GDM1 (cell line): ENCODE data around the gene OSMR.
"Not testable (repeated sequence)": the region's sequence is repeated elsewhere in the genome, so short reads cannot be mapped to it uniquely, and the experiment has no call there.

Experiments used
- DNase-seq: peaks from one replicate; lab custom pipeline; 2025; lab: John Stamatoyannopoulos, UW

The OSMR gene

GRCh38 chr5:38831117-38831516, 14.7 kb upstream of the OSMR start:
- DNase-seq = no peak

DNA sequence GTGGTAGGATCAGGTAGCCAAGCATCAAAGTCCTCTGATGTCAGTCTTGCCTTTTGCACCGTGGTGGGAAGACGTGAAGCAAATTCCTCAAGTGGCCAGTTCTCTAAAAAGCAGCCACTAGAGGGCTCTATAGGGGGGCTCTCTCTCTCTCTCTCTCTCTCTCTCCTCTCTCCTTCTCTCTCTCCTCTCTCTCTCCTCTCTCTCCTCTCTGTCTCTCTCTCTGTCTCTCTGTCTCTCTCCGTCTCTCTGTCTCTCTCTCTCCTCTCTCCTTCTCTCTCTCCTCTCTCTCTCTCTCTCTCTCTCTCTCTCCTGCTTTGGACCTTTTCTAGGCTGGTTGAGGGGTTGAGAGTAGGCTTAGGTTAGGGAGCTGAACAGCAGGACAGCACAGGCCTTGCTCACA, 13.9 kb upstream of the OSMR start:
- DNase-seq = no peak

DNA sequence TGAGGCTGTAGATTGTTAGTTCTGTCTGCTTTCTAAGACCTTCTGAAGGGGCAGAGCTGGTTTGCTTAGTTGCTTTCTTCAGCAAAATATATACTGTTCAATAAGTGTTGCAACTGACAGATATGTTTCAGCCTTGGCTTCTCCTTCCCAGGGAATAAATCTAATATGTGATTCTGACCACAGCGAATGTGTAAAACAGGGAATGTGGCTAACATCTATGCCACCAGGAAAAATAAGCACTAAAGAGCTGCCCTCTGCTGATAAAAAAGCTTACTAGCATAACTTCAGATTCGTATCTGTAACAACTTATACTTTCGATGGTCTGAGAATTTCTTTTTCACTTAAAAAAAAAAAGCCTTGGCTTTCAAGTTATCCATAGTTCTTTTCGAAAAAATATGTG, 13.0 kb upstream of the OSMR start:
- DNase-seq = no peak

- DNase-seq = no peak
Observed at GRCh38 chr5:38835887-38836286, 9.9 kb upstream of the OSMR start.

DNA sequence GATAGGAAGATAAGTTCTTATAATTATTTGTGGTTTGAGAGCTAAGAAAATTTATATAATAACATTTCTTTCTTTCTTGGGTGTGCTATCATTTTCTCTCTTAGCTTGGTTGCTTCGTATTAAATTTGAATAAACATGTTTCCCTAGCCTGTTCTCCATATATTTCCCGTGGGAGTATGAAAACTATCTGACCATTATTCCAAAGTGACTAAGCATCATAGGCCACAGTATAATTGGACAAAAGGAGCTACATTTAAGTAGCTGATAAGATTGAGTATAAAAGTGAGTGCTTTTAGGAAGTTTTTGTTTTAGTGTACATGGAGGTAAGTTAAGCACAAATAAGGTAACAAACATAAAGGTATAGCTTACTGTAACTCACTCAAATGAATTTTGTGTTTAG, 8.4 kb upstream of the OSMR start:
- DNase-seq = no peak

GRCh38 chr5:38837932-38838331, 7.9 kb upstream of the OSMR start:
- DNase-seq = no peak

- DNase-seq = no peak
Observed at GRCh38 chr5:38843665-38844064, 2.1 kb upstream of the OSMR start.

DNA sequence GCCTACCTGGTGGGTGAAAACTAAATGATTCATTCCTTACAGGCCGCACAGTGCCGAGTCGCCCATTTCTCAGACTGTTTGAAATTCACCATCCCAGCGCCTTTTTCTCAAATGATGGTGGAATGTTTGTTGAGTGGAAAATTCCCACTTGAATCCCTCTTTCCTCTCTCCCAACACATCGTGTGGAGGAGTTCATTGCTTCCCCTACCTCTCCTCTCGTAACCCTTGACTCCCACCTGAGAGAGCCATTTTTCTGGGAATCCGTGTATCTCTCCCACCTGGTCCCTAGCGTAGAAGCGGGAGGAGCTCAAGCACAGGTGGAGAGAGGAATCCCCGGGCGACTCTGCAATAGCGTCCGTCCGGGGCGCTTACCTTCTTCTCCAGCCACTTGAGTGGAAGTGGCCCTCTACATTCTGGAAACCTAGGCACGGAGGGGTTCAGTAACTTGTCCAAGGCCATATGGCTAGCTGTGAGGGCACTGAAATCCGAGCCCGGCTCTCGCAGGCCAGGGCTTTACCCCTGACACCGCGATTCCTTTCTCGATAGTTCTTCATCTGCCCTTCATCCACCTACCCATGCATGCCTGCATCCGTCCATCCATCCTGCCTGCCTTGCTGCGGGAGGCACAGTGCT, 683 bp downstream of the OSMR start:
- no peak for DNase-seq

GRCh38 chr5:38847559-38848347, 1.9 kb downstream of the OSMR start:
- DNase-seq = no peak

- DNase-seq = no peak
Observed at GRCh38 chr5:38848637-38849036, 2.8 kb downstream of the OSMR start.

DNA sequence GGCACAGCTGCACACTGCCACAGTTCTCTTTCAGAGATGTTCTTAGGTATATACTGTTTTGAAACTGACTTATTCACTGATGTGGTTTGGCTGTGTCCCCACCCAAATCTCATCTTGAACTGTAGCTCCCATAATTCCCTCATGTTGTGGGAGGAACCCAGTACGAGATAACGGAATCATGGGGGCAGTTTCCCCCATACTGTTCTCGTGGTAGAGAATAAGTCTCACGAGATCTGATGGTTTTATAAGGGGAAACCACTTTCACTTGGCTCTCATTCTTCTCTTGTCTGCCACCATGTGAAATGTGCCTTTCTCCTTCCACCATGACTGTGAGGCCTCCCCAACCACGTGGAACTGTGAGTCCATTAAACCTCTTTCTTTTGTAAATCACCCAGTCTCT, 5.8 kb downstream of the OSMR start:
- not testable (repeated sequence) for DNase-seq

DNA sequence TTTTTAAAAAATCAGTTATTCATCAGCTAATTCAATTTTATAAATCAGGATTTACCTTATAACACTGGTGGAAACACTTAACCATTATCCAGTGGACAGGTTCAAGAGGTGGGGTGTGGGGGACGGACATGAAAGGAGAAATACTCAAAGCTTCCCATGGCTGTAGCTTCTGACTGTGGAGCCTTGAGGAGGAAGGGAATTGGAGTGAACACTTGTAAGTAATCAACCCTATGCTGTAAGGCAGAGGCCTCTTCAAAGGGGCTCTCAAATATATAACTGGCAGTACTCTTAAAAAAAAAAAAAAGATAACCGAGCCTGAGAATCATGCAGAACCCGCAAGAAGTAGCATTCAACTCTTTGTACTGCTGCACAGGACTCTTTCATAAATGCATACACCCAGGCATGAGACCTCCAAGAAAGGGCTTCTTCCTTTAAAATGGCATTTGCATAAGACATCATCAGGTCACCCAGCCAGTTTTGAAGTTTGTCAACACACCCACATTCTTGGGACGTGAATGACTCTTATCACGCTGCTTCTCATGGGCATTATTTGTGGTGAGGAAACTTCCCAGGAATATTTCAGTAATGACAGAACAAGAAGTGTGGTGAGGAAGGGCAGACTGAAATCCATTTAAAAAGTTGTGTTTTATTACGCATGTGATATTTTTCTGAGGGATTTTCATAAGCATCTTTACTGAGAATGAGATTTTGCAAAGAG, 8.1 kb downstream of the OSMR start:
- DNase-seq = no peak

- DNase-seq = no peak
Observed at GRCh38 chr5:38854907-38855306, 9.1 kb downstream of the OSMR start.

GRCh38 chr5:38856660-38857059, 10.8 kb downstream of the OSMR start:
- DNase-seq = no peak

- no peak for DNase-seq
Observed at GRCh38 chr5:38858839-38859238, 13.0 kb downstream of the OSMR start.

DNA sequence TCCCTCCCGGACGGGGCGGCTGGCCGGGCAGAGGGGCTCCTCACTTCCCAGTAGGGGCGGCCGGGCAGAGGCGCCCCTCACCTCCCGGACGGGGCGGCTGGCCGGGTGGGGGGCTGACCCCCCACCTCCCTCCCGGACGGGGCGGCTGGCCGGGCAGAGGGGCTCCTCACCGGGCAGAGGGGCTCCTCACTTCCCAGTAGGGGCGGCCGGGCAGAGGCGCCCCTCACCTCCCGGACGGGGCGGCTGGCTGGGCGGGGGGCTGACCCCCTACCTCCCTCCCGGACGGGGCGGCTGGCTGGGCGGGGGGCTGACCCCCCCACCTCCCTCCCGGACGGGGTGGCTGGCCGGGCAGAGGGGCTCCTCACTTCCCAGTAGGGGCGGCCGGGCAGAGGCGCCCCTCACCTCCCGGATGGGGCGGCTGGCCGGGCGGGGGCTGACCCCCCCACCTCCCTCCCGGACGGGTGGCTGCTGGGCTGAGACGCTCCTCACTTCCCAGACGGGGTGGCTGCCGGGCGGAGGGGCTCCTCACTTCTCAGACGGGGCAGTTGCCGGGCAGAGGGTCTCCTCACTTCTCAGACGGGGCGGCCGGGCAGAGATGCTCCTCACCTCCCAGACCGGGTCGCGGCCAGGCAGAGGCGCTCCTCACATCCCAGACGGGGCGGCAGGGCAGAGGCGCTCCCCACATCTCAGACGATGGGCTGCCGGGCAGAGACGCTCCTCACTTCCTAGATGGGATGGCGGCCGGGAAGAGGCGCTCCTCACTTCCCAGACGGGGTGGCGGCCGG, 16.4 kb downstream of the OSMR start:
- not testable (repeated sequence) for DNase-seq

- no peak for DNase-seq
Observed at GRCh38 chr5:38866362-38867031, 20.7 kb downstream of the OSMR start.

DNA sequence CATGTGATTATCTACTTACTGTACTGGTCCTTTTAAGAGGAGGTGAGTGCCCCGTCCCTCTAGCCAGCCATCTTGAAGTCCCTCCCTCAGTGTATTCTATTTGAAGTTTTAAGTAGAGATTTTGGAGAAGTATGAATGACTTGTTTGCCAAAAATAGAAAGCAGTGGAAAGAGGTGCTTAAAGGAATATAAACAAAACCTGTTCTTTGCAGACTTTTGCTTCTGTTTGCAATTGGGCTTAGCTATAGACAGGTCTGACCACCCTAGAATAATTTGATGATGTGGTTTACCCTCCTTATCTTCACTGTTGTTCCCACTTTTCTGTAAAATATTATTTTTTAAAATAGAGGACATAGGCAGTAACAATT, 21.2 kb downstream of the OSMR start:
- DNase-seq = no peak

DNA sequence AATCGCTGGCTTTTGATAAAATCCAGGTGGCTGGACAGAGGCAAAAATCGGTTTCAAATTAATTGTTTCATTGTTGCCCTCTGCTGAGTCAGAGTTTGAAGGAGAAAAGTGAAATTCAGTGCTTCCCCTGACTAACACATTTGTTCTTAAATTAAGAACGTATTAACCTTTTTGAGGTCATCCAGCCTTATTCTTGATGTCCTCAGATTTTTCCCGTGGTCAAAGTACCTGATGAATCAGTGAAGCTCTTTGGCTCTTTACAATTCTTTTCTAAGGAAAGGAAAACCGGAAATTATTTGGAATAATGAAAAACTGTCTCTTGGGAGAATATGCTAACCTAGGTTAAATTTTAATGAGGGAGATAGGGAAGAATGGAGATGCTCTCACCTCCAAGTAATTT, 21.6 kb downstream of the OSMR start:
- no peak for DNase-seq

DNA sequence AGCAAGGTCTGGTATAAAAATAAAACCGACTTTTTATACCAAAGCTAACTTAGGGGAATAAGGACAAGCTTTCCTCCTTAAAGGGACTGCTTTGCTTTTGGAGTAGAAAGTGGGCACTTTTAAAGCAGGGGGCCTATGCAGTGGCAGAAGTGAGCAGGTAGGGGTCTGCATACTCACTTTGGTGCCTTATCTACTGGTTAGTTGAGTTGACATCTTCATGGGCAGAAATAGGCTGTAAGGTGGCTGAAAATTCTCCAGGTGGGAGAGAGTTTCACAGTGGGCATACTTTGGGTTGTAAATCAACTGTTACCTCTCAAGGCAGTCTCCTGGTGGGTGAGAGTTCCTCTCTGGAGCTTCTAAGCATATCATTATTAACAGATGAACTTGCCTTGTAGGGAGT, 24.8 kb downstream of the OSMR start:
- no peak for DNase-seq

DNA sequence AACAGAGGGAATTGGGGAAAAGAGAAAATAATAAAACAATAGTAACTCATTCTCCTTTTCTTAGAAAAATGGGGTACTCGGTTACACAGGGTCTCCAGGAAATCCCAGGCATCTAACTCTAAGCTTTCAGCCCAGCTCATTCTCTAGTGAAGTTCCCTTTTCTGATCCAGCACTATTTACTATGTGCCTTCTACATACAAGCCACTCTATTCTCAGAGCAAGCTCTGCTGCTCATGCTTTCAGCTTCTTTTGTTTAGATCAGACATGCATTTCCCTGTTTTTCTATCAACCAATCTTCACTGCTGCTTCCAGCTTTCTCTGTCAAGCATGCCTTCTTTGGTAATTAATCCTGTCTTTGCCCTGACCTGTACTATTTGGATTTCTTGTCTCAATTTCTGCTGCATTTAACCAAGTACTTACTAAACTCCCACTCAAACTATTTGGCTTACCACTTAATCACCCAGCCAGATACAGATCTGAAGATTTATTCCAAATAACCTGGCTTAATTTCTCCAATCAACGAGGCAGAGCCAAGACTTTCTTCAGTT, 25.3 kb downstream of the OSMR start:
- no peak for DNase-seq
